ENCODE data around the gene CD82. TPM values are rescaled to one million over a fixed set of nuclear protein-coding genes. Genes with fewer than 3 reads are reported as not detected.

Gene CD82
- total RNA-seq, 1 experiment from 2014 or later = 4.5 TPM

DNA sequence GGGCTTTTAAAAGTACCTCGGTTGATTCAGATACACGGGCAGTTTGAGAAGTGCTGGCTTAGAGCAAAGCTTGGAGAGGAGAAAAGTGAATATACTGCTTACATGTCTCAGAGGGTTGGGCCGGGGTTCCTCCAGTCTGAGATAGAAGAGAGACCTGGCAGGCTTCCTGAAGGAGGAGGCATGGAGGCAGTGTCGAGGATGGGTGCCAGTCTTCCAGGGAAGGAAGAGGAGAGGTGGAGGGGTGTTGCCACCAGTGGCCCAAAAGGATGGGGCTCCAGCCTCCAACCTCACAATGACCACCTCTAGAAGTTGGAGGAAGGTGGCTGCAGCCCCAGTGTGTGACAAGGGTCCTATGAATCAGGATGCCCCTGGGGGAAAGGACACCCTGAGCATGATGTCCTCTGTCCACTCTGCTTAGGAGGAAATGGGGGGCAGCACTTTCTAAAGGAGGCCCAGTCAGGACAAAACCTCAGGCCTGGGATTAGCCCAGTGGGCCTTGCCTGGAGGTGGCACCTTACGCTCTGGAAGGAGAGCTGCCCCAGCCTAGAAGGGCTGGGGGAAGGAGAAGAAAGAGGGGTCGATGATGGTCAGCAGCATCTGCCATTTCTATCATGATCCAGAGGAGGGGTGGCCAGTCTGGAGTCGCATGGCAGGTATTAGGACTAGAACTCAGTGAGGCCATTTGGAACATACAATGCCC, 65.2 kb downstream of the CD82 start:
- no peaks in the 10 kb centered on the region for H3K9me3 ChIP-seq (ENCODE audit: control insufficient read depth, low read depth, low read length)
- no peak overlapping the region for H2BK120ac ChIP-seq (ENCODE audit: low read depth, low read length, poor library complexity, severe bottlenecking)
- H4K20me1 ChIP-seq (ENCODE audit: control insufficient read depth, insufficient read depth, insufficient read length) = no peaks in the 10 kb centered on the region
- Mint-ChIP-seq H3K27me3 (ENCODE audit: low read depth) (peaks cover 16% of the 10 kb centered on the region), H3K4me3 (no peak overlapping the region), H3K4me1 (peaks cover 19 to 28% of the 10 kb centered on the region in 2 experiments), H3K36me3 (ENCODE audit: insufficient read depth in 1 of 3, low read depth in 3 of 3) (no peaks in the 10 kb centered on the region; a peak in 2 of 7 replicates), H3K27ac (no peak overlapping the region), H3K9me3 (peaks cover 3 to 6% of the 10 kb centered on the region in 2 experiments; a peak in 4 of 5 replicates)
- no peak overlapping the region for H4K5ac ChIP-seq (ENCODE audit: insufficient read length, low read depth, low read length)
- no peaks in the 10 kb centered on the region for H3K23me2 ChIP-seq (ENCODE audit: insufficient read length, low read depth, low read length, poor library complexity, severe bottlenecking)
- H2AK5ac ChIP-seq (ENCODE audit: insufficient read length, low read length) = no peak overlapping the region
- H2BK5ac ChIP-seq (ENCODE audit: insufficient read length, low read length) = no peak overlapping the region
- WGBS (ENCODE audit: extremely low coverage, insufficient read length, low lambda C conversion rate) = no CpG with 5 or more reads among the region's 7 CpGs
- no peak overlapping the region for H3K4me2 ChIP-seq (ENCODE audit: insufficient read depth, insufficient read length, low read length)
- H4K8ac ChIP-seq (replicated peaks; ENCODE audit: insufficient read length, low read depth, low read length) = no peak overlapping the region
- no peak overlapping the region for H3K27ac ChIP-seq (ENCODE audit: insufficient read length, low read depth, low read length)
- H3K14ac ChIP-seq (ENCODE audit: insufficient read depth, low read length) = no peak overlapping the region
- H3K18ac ChIP-seq (ENCODE audit: insufficient read length, low read depth, low read length) = no peak overlapping the region
- no peaks in the 10 kb centered on the region for H3K27me3 ChIP-seq (ENCODE audit: insufficient read depth, low read length)
- no peak overlapping the region for H2BK20ac ChIP-seq (ENCODE audit: low read depth, low read length, poor library complexity, severe bottlenecking)
- no peaks in the 10 kb centered on the region; the same call in 1 of the 2 replicates for H3K79me2 ChIP-seq (ENCODE audit: insufficient read depth, low read length)
- no peak overlapping the region for H3K23ac ChIP-seq (ENCODE audit: insufficient read length, low read depth, low read length)
- H3T11ph ChIP-seq (ENCODE audit: low read length) = no peak overlapping the region
- H3K56ac ChIP-seq (ENCODE audit: insufficient read length, low read depth, low read length) = no peak overlapping the region
- no peaks in the 10 kb centered on the region for H3K79me1 ChIP-seq (ENCODE audit: insufficient read depth, low read depth, low read length, poor library complexity, severe bottlenecking)
- no peak for DNase-seq
- peaks cover 6% of the 10 kb centered on the region; the same call in 1 of the 2 replicates for H3K4me1 ChIP-seq (ENCODE audit: insufficient read depth, low read length)
- TF ChIP-seq, protein P1, sequence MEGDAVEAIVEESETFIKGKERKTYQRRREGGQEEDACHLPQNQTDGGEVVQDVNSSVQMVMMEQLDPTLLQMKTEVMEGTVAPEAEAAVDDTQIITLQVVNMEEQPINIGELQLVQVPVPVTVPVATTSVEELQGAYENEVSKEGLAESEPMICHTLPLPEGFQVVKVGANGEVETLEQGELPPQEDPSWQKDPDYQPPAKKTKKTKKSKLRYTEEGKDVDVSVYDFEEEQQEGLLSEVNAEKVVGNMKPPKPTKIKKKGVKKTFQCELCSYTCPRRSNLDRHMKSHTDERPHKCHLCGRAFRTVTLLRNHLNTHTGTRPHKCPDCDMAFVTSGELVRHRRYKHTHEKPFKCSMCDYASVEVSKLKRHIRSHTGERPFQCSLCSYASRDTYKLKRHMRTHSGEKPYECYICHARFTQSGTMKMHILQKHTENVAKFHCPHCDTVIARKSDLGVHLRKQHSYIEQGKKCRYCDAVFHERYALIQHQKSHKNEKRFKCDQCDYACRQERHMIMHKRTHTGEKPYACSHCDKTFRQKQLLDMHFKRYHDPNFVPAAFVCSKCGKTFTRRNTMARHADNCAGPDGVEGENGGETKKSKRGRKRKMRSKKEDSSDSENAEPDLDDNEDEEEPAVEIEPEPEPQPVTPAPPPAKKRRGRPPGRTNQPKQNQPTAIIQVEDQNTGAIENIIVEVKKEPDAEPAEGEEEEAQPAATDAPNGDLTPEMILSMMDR (conservative IDR thresholded peaks at IDR 0.05) = no peak
- no peak overlapping the region for H3K4ac ChIP-seq (ENCODE audit: low read depth, low read length)
- no peak overlapping the region for H2BK12ac ChIP-seq (ENCODE audit: insufficient read length, low read depth, low read length)
- H4K91ac ChIP-seq (ENCODE audit: insufficient read length, low read depth, low read length) = no peak overlapping the region
- no peak overlapping the region for H2AFZ ChIP-seq (ENCODE audit: low read length)
- no peak overlapping the region for H3K9ac ChIP-seq (ENCODE audit: extremely low read depth, insufficient read length, low read length)
- no peak overlapping the region for H2BK15ac ChIP-seq (ENCODE audit: low read depth, low read length)
